GM20000 (cell line): Measurements from ENCODE around the gene RPS15.

Experiments used
- DNase-seq: peaks from one replicate; pipeline ENCODE4 v3.0.0; 2012; ENCODE audit warnings: low spot score
- TF ChIP-seq, protein P1 (sequence below): IDR thresholded peaks from 2 replicates; pipeline ENCODE4 v1.5.1; 2012; ENCODE audit warnings: mild to moderate bottlenecking, control low read depth; ENCODE audit errors: extremely low read depth, missing control alignments

The RPS15 gene

DNA sequence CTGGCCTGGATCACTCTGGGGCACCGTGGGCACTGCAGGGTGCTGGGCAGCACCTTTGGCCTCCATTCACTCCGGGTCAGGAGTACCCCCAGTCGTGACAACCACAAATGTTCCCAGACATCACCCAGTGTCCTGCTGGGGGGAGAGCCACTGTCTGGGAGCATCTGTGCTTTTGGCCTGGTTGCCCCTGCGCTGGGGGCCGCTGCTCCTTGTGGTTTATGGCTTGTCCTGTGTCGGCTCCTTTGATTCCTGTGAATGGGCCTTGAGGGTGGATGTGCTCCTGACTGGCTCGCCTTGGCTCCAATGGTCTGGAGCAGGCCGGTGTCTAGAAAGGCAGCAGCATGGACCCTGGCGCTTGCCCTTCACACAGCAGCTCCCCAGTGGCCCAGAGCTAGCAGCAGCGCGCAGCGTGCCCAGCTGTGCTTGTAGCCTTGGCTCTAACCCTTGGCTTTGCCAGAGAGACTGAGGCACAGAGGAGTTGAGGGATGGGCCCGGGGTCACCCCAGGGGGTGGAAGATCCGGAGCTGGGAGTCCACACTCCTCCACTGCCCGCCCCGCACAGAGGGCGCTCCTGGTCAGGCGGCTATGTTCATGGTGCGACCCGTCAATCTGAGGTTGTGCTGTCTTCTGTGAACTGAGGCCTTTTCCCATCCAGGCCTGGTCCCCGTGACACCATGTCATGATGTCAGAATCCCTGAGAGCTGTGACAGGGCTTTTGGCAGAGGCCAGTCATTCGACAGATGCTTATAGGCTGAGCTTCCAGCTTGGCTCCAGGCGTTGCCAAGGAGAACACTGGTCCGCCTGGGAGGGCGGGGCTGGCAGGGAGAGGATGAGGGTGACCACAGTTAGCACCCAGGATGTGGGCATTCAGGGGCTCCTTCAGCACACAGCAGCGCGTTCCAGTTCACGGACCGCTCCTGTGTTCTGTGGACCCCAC, 26.7 kb upstream of the RPS15 start:
- DNase-seq = no peak

DNA sequence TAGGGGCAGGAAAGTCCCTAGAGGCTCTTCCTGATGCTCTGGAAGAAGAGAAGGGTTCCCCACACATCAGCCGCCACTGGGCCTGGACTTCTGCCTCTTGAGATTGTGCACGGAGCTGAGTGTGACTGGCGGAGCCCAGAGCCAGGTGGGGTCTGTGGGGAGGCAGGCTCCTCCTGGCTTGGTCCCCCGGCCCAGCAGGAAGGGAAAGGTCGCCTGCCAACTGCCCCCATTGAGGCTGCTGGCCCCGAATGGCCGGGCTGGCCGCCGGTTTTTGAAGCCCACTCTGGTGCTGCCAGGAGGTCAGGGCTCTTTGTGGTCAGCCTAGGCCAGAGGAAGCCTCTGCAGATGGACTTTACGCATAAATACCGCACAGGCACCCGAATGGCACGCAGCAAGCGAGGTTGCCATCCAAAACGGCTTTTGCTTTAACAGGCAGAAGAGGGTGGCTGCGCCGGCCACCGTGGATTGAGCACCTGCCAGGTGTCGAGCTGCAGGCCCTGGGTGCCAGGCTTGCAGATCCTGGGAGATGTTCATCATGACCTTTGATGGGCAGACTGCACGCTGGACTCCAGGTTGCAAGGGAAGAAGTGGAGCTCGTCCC, 25.8 kb upstream of the RPS15 start:
- no peak for DNase-seq

More for the DNA sequence above, 26.7 kb upstream of the RPS15 start:
- TF ChIP-seq, protein P1, sequence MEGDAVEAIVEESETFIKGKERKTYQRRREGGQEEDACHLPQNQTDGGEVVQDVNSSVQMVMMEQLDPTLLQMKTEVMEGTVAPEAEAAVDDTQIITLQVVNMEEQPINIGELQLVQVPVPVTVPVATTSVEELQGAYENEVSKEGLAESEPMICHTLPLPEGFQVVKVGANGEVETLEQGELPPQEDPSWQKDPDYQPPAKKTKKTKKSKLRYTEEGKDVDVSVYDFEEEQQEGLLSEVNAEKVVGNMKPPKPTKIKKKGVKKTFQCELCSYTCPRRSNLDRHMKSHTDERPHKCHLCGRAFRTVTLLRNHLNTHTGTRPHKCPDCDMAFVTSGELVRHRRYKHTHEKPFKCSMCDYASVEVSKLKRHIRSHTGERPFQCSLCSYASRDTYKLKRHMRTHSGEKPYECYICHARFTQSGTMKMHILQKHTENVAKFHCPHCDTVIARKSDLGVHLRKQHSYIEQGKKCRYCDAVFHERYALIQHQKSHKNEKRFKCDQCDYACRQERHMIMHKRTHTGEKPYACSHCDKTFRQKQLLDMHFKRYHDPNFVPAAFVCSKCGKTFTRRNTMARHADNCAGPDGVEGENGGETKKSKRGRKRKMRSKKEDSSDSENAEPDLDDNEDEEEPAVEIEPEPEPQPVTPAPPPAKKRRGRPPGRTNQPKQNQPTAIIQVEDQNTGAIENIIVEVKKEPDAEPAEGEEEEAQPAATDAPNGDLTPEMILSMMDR = no peak

DNA sequence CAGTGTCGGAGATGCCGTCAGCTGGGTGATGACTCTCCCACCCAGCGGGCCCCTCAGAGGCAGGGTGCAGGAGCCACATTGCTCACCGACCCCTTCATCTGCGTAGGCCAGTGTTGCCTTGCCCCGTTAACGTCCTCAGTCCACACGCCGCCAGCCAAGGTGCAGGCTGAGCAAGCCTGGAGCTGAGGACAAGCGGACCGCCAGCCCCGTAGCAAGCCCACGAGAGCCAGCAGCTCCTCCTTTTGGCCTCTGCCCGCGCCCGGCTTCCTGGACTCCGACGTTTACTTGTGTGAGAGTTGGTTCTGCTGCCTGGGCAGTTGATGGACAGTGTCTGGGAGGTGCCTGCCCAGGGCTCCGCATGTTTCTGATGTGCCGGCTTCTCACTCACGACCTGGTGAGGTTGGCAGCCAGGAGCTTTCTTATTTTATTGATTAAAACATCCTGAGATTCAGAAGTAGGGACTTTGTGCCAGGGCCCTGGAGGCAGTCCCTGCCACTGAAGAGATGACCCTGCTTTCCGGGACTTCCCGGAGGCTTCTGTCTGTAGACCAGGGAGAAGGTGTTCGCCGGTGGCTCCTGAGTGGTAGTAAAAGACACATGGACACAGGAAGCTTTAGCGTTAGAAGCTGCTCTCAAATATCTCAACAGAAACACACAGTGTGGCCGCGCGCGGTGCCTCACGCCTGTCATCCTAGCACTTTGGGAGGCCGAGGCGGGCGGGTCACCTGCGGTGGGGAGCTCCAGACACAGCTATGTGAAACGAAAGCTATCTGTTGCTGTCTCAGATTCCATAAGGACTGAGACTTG, 25.0 kb upstream of the RPS15 start:
- TF ChIP-seq, protein P1 = no peak
- no peak for DNase-seq

More for the DNA sequence above, 25.8 kb upstream of the RPS15 start:
- TF ChIP-seq, protein P1 = no peak

DNA sequence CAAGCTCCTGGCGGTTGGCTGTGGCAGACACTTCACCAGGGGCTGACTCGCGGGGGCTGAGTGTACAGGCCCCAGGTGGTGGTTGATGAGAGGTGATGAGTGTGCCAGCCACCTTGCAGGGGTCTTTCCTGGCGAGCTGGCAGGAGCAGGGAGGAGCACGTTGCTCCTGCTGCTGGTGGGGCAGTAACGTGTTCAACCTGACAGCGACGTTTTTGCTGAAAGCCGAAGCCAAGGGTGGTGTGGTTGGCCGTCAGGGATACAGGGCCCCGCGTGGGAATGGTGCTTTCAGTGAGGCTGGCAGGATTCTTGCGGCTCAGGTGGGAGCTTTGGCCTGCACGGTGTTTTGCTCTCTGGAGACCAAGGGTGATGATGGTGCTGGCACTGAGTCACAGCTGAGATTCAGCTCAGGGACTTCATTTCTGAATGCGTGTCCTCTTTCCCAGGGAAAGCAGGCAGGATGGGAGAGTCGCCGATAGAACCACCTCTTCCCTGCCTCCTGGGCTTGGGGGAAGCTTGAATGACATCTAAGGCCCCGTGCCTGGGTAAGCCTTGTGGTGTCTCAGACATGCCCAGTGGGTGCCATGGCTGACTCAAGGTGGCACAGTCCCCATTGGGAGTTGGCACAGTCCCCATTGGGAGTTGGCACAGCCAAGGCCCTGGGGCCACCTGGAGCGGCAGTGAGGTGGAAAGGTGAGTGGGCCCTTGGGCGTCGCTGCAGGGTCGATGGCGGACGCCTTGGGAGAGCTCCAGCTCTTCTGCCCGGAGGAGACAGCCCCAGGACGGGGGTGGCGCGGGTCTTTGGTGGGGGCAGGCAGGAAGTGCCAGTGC, 22.0 kb upstream of the RPS15 start:
- no peak for DNase-seq
- TF ChIP-seq, protein P1 = no peak

DNA sequence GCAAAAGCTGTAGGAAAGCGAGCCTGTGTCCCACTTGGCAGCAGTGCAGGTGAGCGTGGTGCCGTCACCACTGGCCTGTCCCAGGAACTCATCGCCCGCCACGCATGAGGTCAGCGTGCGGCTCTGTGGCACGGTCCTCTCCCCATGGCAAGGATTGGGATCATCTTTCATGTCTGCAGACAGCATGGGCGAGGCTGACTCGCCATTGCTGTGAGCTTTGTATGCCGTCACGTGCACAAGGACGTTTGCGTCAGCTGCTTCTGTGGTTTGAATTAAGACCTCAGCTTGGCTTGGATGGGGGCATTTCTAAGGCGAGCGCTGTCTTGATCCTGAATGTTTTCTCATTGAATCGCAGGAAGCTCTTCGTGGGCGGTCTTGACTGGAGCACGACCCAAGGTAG, 21.1 kb upstream of the RPS15 start:
- no peak for DNase-seq
- TF ChIP-seq, protein P1 = no peak

DNA sequence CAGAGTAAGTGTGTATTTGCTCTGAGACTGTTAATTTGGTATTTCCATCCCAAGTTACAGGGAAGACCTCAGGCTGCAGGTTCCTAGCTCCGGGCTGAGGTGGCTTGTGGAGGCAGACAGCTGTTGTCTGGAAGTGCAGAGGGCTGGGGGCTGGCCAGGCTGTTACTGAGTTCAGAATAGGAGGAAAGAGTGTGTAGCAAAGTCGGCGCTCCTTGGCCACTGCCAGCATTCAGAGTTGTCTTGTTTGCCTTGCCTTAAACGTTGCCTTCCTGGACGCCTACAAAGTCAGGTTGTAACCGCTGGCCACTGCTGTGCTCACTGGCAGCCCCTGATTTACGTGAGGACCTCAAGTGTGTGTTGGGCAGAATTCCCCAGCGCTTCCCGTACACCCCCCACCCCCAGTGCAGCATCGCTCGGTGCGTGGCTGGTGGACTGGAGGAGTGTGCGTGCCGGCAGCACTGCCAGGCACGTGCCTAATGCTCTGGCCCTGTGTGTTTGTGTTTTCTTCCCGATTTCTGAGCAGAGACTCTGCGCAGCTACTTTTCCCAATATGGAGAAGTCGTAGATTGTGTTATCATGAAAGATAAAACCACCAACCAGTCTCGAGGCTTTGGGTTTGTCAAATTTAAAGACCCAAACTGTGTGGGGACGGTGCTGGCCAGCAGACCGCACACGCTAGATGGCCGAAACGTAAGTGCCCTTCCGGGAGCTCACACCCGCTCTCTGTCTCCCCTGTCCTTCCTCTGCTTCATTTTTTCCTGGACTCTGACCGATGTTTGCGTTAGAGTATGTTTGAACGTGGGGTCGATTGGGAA, 20.3 kb upstream of the RPS15 start:
- no peak for DNase-seq
- TF ChIP-seq, protein P1 = no peak
